CD4-positive, alpha-beta T cell (primary cell): Measurements from ENCODE around the gene NKX6-1. TPM values are rescaled to one million over a fixed set of nuclear protein-coding genes. Genes with fewer than 3 reads are reported as not detected.

Source experiments
- ATAC-seq: fragments of 200-7000 bp; cut with Tn5 transposase; one replicate; pipeline ENCODE4 v1.10.0; 2022; ENCODE audit warnings: mild to moderate bottlenecking; ENCODE audit not compliant: poor library complexity
- CTCF ChIA-PET: fragments of 350-600 bp; sonication (Branson Sonifier 250); formaldehyde crosslinking; loops from one replicate; lab custom pipeline; 2021; ENCODE audit warnings: antibody characterized with exemption, inconsistent platforms; lab: Charles Lee
- POLR2A ChIA-PET: fragments of 350-600 bp; sonication (Branson Sonifier 250); formaldehyde crosslinking; loops from one replicate; lab custom pipeline; 2021; ENCODE audit warnings: antibody characterized with exemption, inconsistent platforms; lab: Charles Lee
- DNase-seq, 14 experiments: peaks; one replicate each; pipeline ENCODE4 v3.0.0-alpha.2; 2013 to 2020; ENCODE audit warnings: mixed read lengths in 2 of 14
- H3K27ac ChIP-seq, 2 donors: one replicate each; pipeline versions ENCODE4 v1.5.1 to v1.7.0; 2013; ENCODE audit warnings: low read length in 2 of 2, low read depth in 1 of 2, mild to moderate bottlenecking in 1 of 2
- H3K27me3 ChIP-seq, 2 experiments: 1 replicate in 1 of 2; 2 replicates in 1 of 2; pipeline versions ENCODE4 v1.6.1 to v1.7.0; 2013; ENCODE audit warnings: low read length in 2 of 2, control low read depth in 1 of 2, mild to moderate bottlenecking in 1 of 2, moderate library complexity in 1 of 2; ENCODE audit not compliant: insufficient read depth in 2 of 2, control insufficient read depth in 1 of 2
- H3K36me3 ChIP-seq: one replicate; pipeline ENCODE4 v1.6.1; 2013; ENCODE audit warnings: low read length, control low read depth; ENCODE audit not compliant: insufficient read depth
- H3K4me1 ChIP-seq: one replicate; pipeline ENCODE4 v1.6.1; 2013; ENCODE audit warnings: low read length, control low read depth; ENCODE audit not compliant: insufficient read depth
- H3K4me3 ChIP-seq: one replicate; pipeline ENCODE4 v1.5.1; 2013; ENCODE audit warnings: mild to moderate bottlenecking, low read length, moderate library complexity
- H3K9me3 ChIP-seq, 2 experiments: 1 replicate in 1 of 2; 2 replicates in 1 of 2; pipeline versions ENCODE4 v1.6.1 to v1.7.0; 2013; ENCODE audit warnings: low read length in 2 of 2, mild to moderate bottlenecking in 2 of 2, control low read depth in 1 of 2, moderate library complexity in 1 of 2; ENCODE audit not compliant: control insufficient read depth in 1 of 2, insufficient read depth in 1 of 2
- H3K27ac Mint-ChIP-seq: one replicate; pipeline ENCODE4 v1.8.0; 2020; ENCODE audit warnings: mixed read lengths
- H3K27me3 Mint-ChIP-seq: one replicate; pipeline ENCODE4 v1.8.0; 2021; ENCODE audit warnings: mixed read lengths
- H3K36me3 Mint-ChIP-seq: one replicate; pipeline ENCODE4 v1.8.0; 2021; ENCODE audit warnings: low read depth, mixed read lengths
- H3K4me1 Mint-ChIP-seq: one replicate; pipeline ENCODE4 v1.8.0; 2021; ENCODE audit warnings: low read depth, mixed read lengths
- H3K4me3 Mint-ChIP-seq: one replicate; pipeline ENCODE4 v1.8.0; 2020; ENCODE audit warnings: mild to moderate bottlenecking, mixed read lengths
- H3K9me3 Mint-ChIP-seq: one replicate; pipeline ENCODE4 v1.8.0; 2020; ENCODE audit warnings: mixed read lengths
- intact Hi-C, 2 experiments: fragments of 100-400 bp; cut with DNase I in 1 of 2; cut with micrococcal nuclease in 1 of 2; formaldehyde crosslinking; loops; one replicate each; pipeline versions ENCODE4 v1.15.1 to v1.9.0; 2023 to 2025; cut with DNase I, micrococcal nuclease
- total RNA-seq, 174 experiments: library from RNA in 2 of 174; stranded (reverse) in 2 of 174; gene quantifications; one replicate each; pipeline ENCODE4 v1.2.3 and lab custom pipeline; 2021 to 2026
- TF ChIP-seq, protein P1 (sequence below): fragments of 200-600 bp; IDR thresholded peaks from one replicate; pipeline ENCODE4 v1.8.0; 2022; ENCODE audit warnings: antibody characterized with exemption, mild to moderate bottlenecking

NKX6-1 gene
- total RNA-seq, 2 experiments from 2014 or later = not detected

DNA sequence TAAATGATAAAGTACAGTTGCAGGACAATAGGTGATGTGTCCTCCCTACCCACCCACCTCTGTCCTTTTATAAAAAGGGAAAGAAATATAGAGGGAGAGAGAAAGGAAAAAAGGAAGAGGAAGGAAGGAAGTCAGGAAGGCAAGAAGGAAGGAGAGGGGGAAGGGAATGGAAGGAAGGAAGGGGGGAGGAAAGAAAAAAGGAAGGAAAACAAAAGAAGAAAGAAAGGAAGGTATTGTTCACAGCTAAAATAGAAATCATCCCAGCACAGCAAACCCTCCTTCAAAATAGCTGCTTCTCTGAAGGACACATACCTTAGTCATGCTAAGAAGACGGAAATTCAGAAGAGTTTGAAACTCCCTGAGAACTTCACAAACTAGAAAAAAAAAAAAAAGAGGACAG is 8.4 kb downstream of the NKX6-1 start:
- Mint-ChIP-seq H3K27me3 (peaks cover 95% of the 10 kb centered on the region), H3K4me3 (no peak overlapping the region), H3K27ac (no peak overlapping the region), H3K36me3 (no peaks in the 10 kb centered on the region), H3K9me3 (peaks cover 2% of the 10 kb centered on the region), H3K4me1 (peaks cover 11% of the 10 kb centered on the region)
- intact Hi-C loops = no loop called here
- TF ChIP-seq, protein P1, sequence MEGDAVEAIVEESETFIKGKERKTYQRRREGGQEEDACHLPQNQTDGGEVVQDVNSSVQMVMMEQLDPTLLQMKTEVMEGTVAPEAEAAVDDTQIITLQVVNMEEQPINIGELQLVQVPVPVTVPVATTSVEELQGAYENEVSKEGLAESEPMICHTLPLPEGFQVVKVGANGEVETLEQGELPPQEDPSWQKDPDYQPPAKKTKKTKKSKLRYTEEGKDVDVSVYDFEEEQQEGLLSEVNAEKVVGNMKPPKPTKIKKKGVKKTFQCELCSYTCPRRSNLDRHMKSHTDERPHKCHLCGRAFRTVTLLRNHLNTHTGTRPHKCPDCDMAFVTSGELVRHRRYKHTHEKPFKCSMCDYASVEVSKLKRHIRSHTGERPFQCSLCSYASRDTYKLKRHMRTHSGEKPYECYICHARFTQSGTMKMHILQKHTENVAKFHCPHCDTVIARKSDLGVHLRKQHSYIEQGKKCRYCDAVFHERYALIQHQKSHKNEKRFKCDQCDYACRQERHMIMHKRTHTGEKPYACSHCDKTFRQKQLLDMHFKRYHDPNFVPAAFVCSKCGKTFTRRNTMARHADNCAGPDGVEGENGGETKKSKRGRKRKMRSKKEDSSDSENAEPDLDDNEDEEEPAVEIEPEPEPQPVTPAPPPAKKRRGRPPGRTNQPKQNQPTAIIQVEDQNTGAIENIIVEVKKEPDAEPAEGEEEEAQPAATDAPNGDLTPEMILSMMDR = no peak
- no peak overlapping the region for H3K4me3 ChIP-seq
- DNase-seq = no peak
- peaks cover 8% of the 10 kb centered on the region for H3K4me1 ChIP-seq
- CTCF ChIA-PET = no interaction called here
- H3K27me3 ChIP-seq = peaks cover 57 to 100% of the 10 kb centered on the region in 2 experiments
- H3K27ac ChIP-seq = no peak overlapping the region
- no peaks in the 10 kb centered on the region for H3K36me3 ChIP-seq
- H3K9me3 ChIP-seq = peaks cover 26% of the 10 kb centered on the region in 2 experiments
- ATAC-seq = no peak
- POLR2A ChIA-PET = no interaction called here

GRCh38 chr4:84484236-84484635 is 14.9 kb downstream of the NKX6-1 start:
- intact Hi-C loops = no loop called here
- peaks cover 18% of the 10 kb centered on the region for H3K4me1 ChIP-seq
- Mint-ChIP-seq H3K27ac (no peak overlapping the region), H3K4me1 (peaks cover 25% of the 10 kb centered on the region), H3K36me3 (no peaks in the 10 kb centered on the region), H3K9me3 (no peaks in the 10 kb centered on the region), H3K27me3 (peaks cover 91% of the 10 kb centered on the region), H3K4me3 (no peak overlapping the region)
- peaks cover 73 to 98% of the 10 kb centered on the region in 2 experiments for H3K27me3 ChIP-seq
- H3K27ac ChIP-seq = no peak overlapping the region
- H3K4me3 ChIP-seq = no peak overlapping the region
- CTCF ChIA-PET = no interaction called here
- POLR2A ChIA-PET = no interaction called here
- ATAC-seq (no peak), DNase-seq (no peak)
- no peaks in the 10 kb centered on the region for H3K36me3 ChIP-seq
- peaks cover 0 to 36% of the 10 kb centered on the region in 2 experiments for H3K9me3 ChIP-seq
- TF ChIP-seq, protein P1 = no peak

DNA sequence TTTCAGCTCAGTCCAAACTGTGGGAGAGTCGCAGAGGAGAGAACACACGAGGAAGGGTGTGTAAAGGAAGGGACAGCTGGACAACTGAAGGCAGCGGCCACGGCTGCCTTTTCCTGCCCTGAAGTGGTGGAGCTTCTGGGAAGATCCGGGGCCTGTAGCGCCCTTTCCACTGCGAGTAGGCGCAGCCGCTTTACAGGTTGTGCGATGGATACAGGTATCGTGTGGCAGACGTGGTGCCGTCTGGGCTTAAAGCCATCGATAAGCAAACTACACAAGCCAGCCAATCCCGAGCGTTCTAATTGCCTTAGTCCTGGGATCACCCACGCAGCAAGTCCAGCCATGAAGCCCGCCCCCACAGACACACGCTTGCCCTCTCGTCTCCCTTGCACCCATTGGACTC is 15.4 kb downstream of the NKX6-1 start:
- Mint-ChIP-seq H3K27ac (no peak overlapping the region), H3K27me3 (peaks cover 91% of the 10 kb centered on the region)
- TF ChIP-seq, protein P1 = no peak

More for the DNA sequence above, 15.4 kb downstream of the NKX6-1 start:
- Histone ChIP-seq H3K4me1 (peaks cover 18% of the 10 kb centered on the region), H3K27me3 (peaks cover 70 to 96% of the 10 kb centered on the region in 2 experiments), H3K9me3 (peaks cover 0 to 36% of the 10 kb centered on the region in 2 experiments), H3K36me3 (no peaks in the 10 kb centered on the region), H3K4me3 (no peak overlapping the region), H3K27ac (no peak overlapping the region)
- POLR2A ChIA-PET = no interaction called here
- peak overlapping the region; percentile 23 for H3K4me3 Mint-ChIP-seq
- ATAC-seq (no peak), DNase-seq (no peak)
- H3K9me3 Mint-ChIP-seq = no peaks in the 10 kb centered on the region
- intact Hi-C loops = no loop called here
- H3K36me3 Mint-ChIP-seq = no peaks in the 10 kb centered on the region
- peaks cover 25% of the 10 kb centered on the region for H3K4me1 Mint-ChIP-seq
- CTCF ChIA-PET = no interaction called here
